ENCODE results near the gene CHP1. TPM values are rescaled to one million over a fixed set of nuclear protein-coding genes. Genes with fewer than 3 reads are reported as not detected.

Gene CHP1
- total and polyA plus RNA-seq, 9 of the 15 experiments (the other 6 are each of a cell fraction or from before 2014, with no cell fraction given) = 31.7 to 83.4 (median 67.6) TPM

DNA sequence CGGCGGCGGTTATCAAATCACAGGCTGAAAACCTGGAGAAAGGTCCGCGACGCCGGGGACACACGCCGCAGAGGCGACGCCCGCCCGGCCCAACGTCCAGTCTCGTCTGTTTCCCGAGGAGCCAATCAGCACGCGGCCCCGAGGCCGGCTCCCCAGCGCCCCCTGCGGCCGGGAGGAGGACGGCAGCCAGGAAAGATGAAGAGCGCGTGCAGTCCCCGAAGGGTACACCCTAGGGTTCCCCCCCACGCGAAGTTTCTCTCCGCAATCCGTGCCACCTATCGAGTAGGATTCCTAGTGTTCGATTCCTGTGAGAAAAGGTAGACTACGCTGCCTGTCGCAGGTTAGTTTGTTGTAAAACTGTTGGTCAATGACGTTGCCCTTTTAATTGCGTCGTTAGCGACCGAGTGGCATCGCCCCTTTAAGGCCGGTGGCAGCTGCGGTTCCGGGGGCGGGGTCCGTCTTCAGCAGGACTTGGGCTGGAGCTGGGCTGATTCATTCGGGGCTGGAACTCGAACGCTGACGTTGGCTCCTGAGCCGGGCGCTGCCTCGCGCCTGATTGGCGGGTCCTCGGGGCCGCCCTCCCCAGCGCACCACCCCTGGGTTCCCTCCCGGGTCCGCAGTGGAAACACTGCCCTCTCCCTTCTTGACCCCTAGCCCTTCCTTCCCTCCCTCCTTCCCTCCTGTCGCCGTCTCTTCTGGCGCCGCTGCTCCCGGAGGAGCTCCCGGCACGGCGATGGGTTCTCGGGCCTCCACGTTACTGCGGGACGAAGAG lies at the start of gene CHP1, which contains the start of gene EXD1 (continued):
- TF ChIP-seq NRF1 (conservative IDR thresholded peaks at IDR 0.05 in 1 of 2, IDR thresholded peaks at IDR 0.05 in 1 of 2) = peak; percentile 78 to 79
- TF ChIP-seq, protein P1, sequence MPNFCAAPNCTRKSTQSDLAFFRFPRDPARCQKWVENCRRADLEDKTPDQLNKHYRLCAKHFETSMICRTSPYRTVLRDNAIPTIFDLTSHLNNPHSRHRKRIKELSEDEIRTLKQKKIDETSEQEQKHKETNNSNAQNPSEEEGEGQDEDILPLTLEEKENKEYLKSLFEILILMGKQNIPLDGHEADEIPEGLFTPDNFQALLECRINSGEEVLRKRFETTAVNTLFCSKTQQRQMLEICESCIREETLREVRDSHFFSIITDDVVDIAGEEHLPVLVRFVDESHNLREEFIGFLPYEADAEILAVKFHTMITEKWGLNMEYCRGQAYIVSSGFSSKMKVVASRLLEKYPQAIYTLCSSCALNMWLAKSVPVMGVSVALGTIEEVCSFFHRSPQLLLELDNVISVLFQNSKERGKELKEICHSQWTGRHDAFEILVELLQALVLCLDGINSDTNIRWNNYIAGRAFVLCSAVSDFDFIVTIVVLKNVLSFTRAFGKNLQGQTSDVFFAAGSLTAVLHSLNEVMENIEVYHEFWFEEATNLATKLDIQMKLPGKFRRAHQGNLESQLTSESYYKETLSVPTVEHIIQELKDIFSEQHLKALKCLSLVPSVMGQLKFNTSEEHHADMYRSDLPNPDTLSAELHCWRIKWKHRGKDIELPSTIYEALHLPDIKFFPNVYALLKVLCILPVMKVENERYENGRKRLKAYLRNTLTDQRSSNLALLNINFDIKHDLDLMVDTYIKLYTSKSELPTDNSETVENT (CRISPR knock-in tag; IDR thresholded peaks at IDR 0.05) = peak; percentile 56
- no peak for TF ChIP-seq CBX2 (IDR thresholded peaks at IDR 0.05; ENCODE audit: insufficient read depth, low read length, poor library complexity, severe bottlenecking)
- no peak for TF ChIP-seq WHSC1 (IDR thresholded peaks at IDR 0.05; ENCODE audit: low read length)
- TF ChIP-seq PHF21A (IDR thresholded peaks at IDR 0.05; ENCODE audit: borderline replicate concordance, low read depth) = no peak
- peak; percentile 47; the same call in 1 of the 2 replicates for TF ChIP-seq ARID1B (IDR thresholded peaks at IDR 0.05)
- TF ChIP-seq POLR3A (IDR thresholded peaks at IDR 0.05; ENCODE audit: borderline replicate concordance, extremely low read depth, insufficient read depth, insufficient read length) = no peak
- TF ChIP-seq PML (IDR thresholded peaks at IDR 0.05; ENCODE audit: low read length) = 0 out of 2 replicates have a peak, but pooled peaks have one; percentile 23
- TF ChIP-seq, protein P2, sequence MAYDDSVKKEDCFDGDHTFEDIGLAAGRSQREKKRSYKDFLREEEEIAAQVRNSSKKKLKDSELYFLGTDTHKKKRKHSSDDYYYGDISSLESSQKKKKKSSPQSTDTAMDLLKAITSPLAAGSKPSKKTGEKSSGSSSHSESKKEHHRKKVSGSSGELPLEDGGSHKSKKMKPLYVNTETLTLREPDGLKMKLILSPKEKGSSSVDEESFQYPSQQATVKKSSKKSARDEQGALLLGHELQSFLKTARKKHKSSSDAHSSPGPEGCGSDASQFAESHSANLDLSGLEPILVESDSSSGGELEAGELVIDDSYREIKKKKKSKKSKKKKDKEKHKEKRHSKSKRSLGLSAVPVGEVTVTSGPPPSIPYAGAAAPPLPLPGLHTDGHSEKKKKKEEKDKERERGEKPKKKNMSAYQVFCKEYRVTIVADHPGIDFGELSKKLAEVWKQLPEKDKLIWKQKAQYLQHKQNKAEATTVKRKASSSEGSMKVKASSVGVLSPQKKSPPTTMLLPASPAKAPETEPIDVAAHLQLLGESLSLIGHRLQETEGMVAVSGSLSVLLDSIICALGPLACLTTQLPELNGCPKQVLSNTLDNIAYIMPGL (CRISPR knock-in tag; IDR thresholded peaks at IDR 0.05) = peak; percentile 98
- 0 out of 2 replicates have a peak, but pooled peaks have one; percentile 46 for TF ChIP-seq SREBF1 (IDR thresholded peaks at IDR 0.05; ENCODE audit: borderline replicate concordance, low read depth, low read length)
- TF ChIP-seq, protein P3, sequence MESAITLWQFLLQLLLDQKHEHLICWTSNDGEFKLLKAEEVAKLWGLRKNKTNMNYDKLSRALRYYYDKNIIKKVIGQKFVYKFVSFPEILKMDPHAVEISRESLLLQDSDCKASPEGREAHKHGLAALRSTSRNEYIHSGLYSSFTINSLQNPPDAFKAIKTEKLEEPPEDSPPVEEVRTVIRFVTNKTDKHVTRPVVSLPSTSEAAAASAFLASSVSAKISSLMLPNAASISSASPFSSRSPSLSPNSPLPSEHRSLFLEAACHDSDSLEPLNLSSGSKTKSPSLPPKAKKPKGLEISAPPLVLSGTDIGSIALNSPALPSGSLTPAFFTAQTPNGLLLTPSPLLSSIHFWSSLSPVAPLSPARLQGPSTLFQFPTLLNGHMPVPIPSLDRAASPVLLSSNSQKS (CRISPR knock-in tag; IDR thresholded peaks at IDR 0.05) = no peak
- no peak for TF ChIP-seq TFAM (CRISPR knock-in tag; conservative IDR thresholded peaks at IDR 0.05)
- TF ChIP-seq, protein P4, sequence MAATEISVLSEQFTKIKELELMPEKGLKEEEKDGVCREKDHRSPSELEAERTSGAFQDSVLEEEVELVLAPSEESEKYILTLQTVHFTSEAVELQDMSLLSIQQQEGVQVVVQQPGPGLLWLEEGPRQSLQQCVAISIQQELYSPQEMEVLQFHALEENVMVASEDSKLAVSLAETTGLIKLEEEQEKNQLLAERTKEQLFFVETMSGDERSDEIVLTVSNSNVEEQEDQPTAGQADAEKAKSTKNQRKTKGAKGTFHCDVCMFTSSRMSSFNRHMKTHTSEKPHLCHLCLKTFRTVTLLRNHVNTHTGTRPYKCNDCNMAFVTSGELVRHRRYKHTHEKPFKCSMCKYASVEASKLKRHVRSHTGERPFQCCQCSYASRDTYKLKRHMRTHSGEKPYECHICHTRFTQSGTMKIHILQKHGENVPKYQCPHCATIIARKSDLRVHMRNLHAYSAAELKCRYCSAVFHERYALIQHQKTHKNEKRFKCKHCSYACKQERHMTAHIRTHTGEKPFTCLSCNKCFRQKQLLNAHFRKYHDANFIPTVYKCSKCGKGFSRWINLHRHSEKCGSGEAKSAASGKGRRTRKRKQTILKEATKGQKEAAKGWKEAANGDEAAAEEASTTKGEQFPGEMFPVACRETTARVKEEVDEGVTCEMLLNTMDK (IDR thresholded peaks at IDR 0.05; ENCODE audit: borderline replicate concordance, insufficient read depth, low read depth, low read length, poor library complexity, severe bottlenecking) = peak; percentile 76
- no peak for TF ChIP-seq ZNF507 (tag; conservative IDR thresholded peaks at IDR 0.05)
- peak in 1 of 2 experiments; percentile 36; a peak in 1 of 4 replicates for TF ChIP-seq RAD21 (CRISPR knock-in tag; conservative IDR thresholded peaks at IDR 0.05 in 1 of 2, IDR thresholded peaks at IDR 0.05 in 1 of 2)
- no peak for TF ChIP-seq BRCA1 (IDR thresholded peaks at IDR 0.05)
- 0 out of 2 replicates have a peak, but pooled peaks have one; percentile 16 for TF ChIP-seq BRCA1 (CRISPR knock-in tag; IDR thresholded peaks at IDR 0.05)

Data from K562 (cell line).